ENCODE results near the gene MTCL1.

GRCh38 chr18:8699126-8699525 lies 6.2 kb upstream of the MTCL1 start:
- no peak for TF ChIP-seq POLR2A (IDR thresholded peaks at IDR 0.05)
- TF ChIP-seq CTCF (IDR thresholded peaks at IDR 0.05), result no peak
- no peak for TF ChIP-seq POLR2AphosphoS5 (IDR thresholded peaks at IDR 0.05)
